GM18861 (cell line): Measurements from ENCODE around the gene BBOF1.
A peak's percentile ranks its signal among the peaks of the same experiment; 100 is the strongest.

Source experiments
- ATAC-seq: cut with Tn5 transposase; IDR thresholded peaks from one replicate; pipeline ENCODE4 v1.9.1; 2021; ENCODE audit not compliant: unreplicated experiment

BBOF1 gene

GRCh38 chr14:74022346-74022745 is 3.2 kb downstream of the BBOF1 start:
- ATAC-seq: no peak

- ATAC-seq: no peak
Observed at GRCh38 chr14:74029136-74029535, 10.0 kb downstream of the BBOF1 start.

- no peak for ATAC-seq
Observed at GRCh38 chr14:74034572-74034971, 15.4 kb downstream of the BBOF1 start.

- no peak for ATAC-seq
Observed at GRCh38 chr14:74035556-74035955, 16.4 kb downstream of the BBOF1 start.

GRCh38 chr14:74038020-74038859 is 19.1 kb downstream of the BBOF1 start:
- no peak for ATAC-seq

GRCh38 chr14:74042296-74042695 is 23.1 kb downstream of the BBOF1 start:
- ATAC-seq: no peak

GRCh38 chr14:74045522-74045921 is 26.4 kb downstream of the BBOF1 start:
- ATAC-seq: no peak

- ATAC-seq: no peak
Observed at GRCh38 chr14:74048281-74048680, 29.1 kb downstream of the BBOF1 start.

GRCh38 chr14:74049876-74050495 is 30.8 kb downstream of the BBOF1 start:
- no peak for ATAC-seq

- ATAC-seq: no peak
Observed at GRCh38 chr14:74062809-74063150, 43.6 kb downstream of the BBOF1 start.

- ATAC-seq: no peak
Observed at GRCh38 chr14:74064426-74064825, 45.3 kb downstream of the BBOF1 start.

GRCh38 chr14:74064883-74065282 is 45.7 kb downstream of the BBOF1 start:
- ATAC-seq: no peak

GRCh38 chr14:74065746-74066575 is 46.8 kb downstream of the BBOF1 start:
- ATAC-seq: no peak

- ATAC-seq: no peak
Observed at GRCh38 chr14:74077401-74077800, 58.3 kb downstream of the BBOF1 start.

GRCh38 chr14:74080820-74081460 is 61.8 kb downstream of the BBOF1 start:
- no peak for ATAC-seq

- ATAC-seq: no peak
Observed at GRCh38 chr14:74081491-74081890, 62.3 kb downstream of the BBOF1 start.

- no peak for ATAC-seq
Observed at GRCh38 chr14:74083161-74083560, 64.0 kb downstream of the BBOF1 start.

GRCh38 chr14:74083784-74084276 is 64.7 kb downstream of the BBOF1 start:
- no peak for ATAC-seq

- peak; percentile 83 for ATAC-seq
Observed at GRCh38 chr14:74084277-74085046, 65.3 kb downstream of the BBOF1 start, which contains the start of the genes ALDH6A1 and LIN52. ALDH6A1 (minus strand) TSS chr14:74084453; CDS start chr14:74084394, 59 bp downstream. LIN52 (plus strand) TSS chr14:74084956; CDS start chr14:74084975, 19 bp downstream.

GRCh38 chr14:74085047-74085637 is 66.0 kb downstream of the BBOF1 start:
- ATAC-seq: peak; percentile 3
